Frontal cortex (tissue), 4 donors: ENCODE measurements around the gene RSL1D1. TPM values are rescaled to one million over a fixed set of nuclear protein-coding genes. Genes with fewer than 3 reads are reported as not detected.

Source experiments
- DNase-seq, 2 donors: peaks; one replicate each; pipeline ENCODE4 v3.0.0; 2012; ENCODE audit warnings: low spot score in 2 of 2
- FAIRE-seq: peaks from 2 replicates; lab custom pipeline; 2012; peaks lifted over from hg19 to GRCh38; lab: Jason Lieb, UNC
- total RNA-seq: library from RNA; depleted of rRNA; stranded (reverse); fragments of >200 nt; gene quantifications from one replicate; pipeline ENCODE4 v1.2.3, GENCODE V29; 2014
- donor health status: control.
- donor health status: control.
- donor health status: control.

RSL1D1 gene
- 62.4 TPM for total RNA-seq

- DNase-seq (peak; percentile 89 to 97), FAIRE-seq (no peak)
These were observed at the start of gene RSL1D1 for GRCh38 chr16:11851294-11852091. RSL1D1 (minus strand) TSS chr16:11851542; CDS start chr16:11851512, 30 bp downstream.

DNA sequence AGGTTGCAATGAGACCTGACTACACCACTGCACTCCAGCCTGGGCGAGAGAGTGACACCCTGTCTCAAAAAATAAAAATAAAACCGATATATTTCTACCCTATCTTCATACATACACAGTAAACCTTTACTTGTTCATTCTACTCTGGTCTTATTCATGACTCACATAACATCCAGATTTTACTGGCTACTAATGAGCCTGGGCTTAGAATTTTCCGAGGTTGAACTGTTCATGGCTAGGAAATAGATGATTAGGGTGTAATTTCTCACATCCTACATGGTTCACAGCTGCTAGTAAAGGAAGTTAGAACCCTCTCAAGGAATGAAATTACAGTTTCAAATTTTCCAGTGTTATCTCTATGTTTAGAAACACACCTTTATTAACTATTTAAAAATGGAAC lies 49.7 kb upstream of the RSL1D1 start:
- FAIRE-seq (no peak), DNase-seq (no peak)

GRCh38 chr16:11896486-11897176 lies 45.3 kb upstream of the RSL1D1 start:
- no peak for DNase-seq
- no peak for FAIRE-seq

GRCh38 chr16:11893571-11893970 lies 42.2 kb upstream of the RSL1D1 start:
- DNase-seq (no peak), FAIRE-seq (no peak)

GRCh38 chr16:11892761-11893160 lies 41.4 kb upstream of the RSL1D1 start:
- no peak for FAIRE-seq

DNA sequence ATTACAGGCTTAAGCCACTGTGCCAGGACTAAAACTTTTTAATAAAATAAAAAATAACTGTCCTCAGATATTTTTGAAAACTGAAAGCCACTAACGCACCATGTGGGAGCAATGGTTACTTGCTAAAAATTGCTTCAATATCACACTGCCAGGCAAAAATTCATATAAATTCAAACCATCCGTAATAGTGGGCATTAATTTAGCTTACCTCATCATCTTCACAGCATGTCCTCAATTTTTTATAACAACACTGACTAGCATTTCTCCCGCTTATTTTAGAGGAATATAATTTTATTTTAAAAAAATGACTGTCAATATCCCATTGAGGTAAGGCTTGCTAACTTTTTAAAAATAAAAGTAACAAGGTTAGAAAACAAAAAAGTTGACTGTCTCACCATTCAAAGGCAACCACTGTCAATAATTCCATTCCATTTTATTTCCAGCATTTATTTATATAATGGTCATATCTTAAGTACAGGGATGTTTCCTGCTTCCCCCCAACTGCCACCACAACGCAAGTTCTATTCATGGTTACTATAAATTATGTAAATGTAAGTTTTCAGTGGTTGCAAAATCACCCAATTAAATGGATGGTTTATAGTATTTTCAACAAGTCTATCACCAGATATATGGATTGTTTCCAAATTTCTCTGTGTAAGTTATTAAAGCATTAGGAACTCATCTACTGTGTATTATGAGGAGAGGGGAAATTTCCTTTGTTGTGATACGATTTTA lies 39.1 kb upstream of the RSL1D1 start:
- FAIRE-seq (no peak), DNase-seq (no peak)

More at GRCh38 chr16:11892761-11893160, 41.4 kb upstream of the RSL1D1 start:
- DNase-seq: no peak

GRCh38 chr16:11886881-11887280 lies 35.5 kb upstream of the RSL1D1 start:
- no peak for FAIRE-seq
- no peak for DNase-seq

DNA sequence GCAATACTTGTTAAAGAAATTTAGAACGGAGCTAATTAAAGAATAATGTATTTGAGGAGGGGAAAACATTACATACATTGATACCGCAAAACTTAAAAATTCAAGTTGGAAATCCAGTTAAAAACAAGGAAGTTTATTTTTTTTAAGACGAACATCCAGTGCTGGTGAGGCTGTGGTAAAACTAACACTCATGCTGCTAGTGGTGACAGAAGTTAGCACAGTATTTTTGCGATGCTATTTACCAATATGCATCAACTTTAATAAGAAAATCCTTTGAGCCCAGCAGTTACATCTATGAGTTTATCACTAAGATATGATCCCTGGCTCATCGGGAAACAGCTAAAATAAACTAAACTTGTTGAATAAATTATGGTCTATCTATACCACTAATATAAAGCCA lies 32.7 kb upstream of the RSL1D1 start:
- no peak for DNase-seq
- no peak for FAIRE-seq

DNA sequence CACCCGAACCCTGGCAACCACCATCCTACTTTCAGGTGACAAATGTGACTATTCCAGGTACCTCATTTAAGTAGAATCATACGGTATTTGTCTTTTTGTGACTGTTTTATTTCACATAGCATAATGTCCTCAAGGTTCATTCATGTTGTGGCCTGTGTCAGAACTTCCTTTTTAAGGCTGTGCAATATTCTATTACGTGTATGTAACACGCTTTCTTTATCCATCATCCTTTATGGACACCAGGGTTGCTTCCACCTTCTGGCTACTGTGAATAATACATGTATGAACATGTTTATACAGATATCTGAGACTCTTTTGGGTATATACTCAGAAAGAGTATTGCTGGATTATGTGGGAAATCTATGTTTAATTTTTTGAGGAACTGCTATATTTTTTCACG lies 28.7 kb upstream of the RSL1D1 start:
- DNase-seq: no peak
- FAIRE-seq: no peak

DNA sequence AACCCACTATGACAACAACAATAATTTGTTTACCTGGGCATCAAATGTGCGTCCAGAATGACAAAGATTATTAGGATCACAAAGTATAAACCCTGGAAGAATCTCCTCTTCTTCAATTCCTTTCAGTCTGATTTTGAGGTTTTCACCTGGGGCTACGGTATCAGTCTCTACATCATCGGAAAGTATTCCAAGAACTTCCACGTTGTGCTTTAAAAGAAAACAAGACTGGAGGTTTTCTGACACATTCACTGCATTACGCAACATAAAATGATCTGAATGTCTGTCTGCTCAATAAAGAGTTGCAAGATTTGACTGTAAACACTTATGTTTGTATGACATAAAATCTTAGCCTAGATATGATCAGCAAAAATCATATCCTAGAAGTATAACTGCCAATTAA lies 26.0 kb upstream of the RSL1D1 start:
- no peak for FAIRE-seq
- DNase-seq: no peak

- DNase-seq (no peak), FAIRE-seq (no peak)
These were observed 25.0 kb upstream of the RSL1D1 start for GRCh38 chr16:11876306-11876705.

DNA sequence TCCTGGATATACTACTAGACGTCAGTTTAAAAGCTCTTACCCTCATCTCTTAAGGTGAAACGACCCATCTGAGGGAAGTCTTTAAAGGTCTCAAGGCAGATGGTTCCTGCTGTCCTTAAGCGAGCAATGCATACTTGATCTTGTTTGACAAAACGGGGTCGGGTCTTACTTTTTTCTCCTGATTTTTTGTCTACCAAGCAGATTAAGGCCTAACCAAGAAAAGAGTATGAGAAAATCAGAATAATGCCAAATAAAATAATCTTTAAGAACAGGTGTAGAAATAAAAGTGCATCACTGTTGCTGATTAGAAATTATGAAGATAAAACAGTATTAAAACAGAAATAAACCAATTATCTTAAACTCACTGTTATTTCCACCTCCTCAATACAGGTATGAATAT lies 24.4 kb upstream of the RSL1D1 start:
- no peak for FAIRE-seq
- no peak for DNase-seq

- FAIRE-seq: no peak
- DNase-seq: no peak
These were observed 19.9 kb upstream of the RSL1D1 start for GRCh38 chr16:11871193-11871592.

DNA sequence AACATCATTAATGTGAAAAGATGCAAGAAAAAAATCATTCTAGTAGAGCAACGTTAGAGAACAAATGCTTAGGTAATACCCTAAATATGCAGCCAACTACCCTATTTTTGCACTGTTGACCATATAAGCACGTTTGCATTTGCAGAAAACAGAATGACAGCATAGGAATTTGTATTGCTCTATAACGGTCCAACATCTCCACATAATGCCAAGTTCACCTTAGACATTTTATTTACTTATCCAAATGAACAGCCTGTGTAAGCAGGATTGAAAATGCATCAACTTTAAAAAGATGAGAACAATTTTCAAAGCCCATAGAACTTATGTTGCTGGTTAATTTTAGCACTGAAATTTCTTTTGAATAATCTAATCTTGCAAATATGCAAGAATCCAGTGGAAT lies 19.1 kb upstream of the RSL1D1 start:
- DNase-seq: no peak

GRCh38 chr16:11869353-11870228 lies 18.2 kb upstream of the RSL1D1 start:
- FAIRE-seq (no peak), DNase-seq (no peak)

More for the DNA sequence above, 19.1 kb upstream of the RSL1D1 start:
- FAIRE-seq: no peak

DNA sequence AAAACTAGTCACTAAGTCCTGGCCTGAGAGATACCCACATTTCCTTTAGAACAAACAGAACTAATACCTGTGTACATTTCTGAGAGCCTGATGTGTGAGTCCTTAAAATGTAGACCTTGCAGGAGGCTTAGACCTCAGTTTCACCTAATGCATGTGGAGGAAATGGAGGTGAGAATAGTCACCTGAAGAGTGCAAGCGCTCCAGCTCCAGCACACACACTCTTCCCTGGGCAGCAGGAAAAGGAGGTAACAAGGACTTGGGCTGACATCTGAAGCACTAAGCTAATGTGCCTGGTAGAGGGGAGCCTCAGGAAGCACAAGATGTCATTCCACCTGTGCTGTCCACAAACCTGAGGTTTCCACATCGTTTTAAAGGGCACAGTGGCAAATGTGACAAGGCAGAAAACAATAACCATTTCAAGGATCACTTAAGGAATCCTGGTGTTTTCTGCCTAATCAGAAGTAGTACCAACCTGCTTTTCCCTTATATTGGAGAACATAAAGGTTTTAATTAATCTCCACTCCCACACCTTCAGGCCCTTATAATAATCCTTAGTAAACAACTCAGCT lies 17.2 kb upstream of the RSL1D1 start:
- DNase-seq (no peak), FAIRE-seq (no peak)

DNA sequence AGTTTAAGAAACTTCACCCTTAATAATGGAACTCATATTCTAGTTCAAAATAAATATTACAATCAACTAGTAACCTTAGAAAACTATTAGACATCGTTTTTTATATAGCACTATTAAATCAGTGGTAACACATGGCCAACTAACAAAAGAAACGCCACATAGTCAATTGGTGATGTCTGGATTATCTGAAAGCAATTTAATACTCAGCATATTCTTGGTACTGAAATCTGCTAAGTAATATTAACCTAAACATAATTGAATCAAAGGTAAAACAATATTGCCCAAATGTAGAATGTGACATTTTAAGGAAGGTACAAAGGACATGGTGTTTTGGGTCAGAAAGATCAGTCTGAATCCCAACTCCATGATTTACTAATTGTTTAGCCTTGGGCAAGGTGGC lies 11.1 kb upstream of the RSL1D1 start:
- FAIRE-seq: no peak
- DNase-seq: no peak

GRCh38 chr16:11857161-11857560 lies 5.8 kb upstream of the RSL1D1 start:
- DNase-seq (no peak), FAIRE-seq (no peak)

DNA sequence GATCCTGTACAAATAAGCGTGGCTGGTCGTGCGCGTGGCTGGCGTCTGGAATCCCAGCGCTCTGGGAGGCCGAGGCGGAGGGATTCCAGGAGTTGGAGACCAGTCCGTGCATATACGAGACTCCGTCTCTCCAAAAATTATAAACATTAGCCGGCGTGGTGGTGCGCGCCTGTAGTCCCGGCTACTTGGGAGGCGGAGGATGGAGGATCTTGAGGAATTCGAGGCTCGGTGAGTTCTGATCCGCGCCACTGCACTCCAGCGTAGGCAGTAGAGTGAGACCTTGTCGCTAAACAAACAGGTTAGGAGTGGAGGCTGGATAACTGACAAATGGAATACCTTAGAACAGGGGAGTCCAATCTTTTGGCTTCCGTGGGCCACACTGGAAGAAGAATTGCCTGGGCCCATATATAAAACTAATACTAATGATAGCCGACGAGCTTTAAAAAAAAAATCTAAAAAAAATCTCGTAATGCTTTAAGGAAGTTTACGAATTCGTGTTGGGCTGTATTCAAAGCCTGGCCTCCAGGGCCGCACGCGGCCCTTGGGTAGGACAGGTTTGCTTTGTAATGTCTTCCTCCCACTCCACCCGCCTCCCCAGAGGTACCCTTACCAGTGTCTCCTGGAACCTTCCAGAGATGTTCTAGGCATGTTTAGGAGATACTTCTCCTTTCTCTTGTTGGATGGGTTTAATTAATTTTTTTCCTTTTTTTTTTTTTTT lies 909 bp upstream of the RSL1D1 start:
- DNase-seq (no peak), FAIRE-seq (no peak)
